Thyroid gland (tissue), 4 donors: ENCODE data around the gene LMTK3.

Experiments used
- POLR2A ChIP-seq, 2 donors: fragments of 450-650 bp; IDR thresholded peaks; one replicate each; pipeline ENCODE4 v1.6.1; 2017; ENCODE audit warnings: antibody characterized with exemption in 2 of 2, mild to moderate bottlenecking in 2 of 2, moderate library complexity in 1 of 2
- TF ChIP-seq, protein P1 (sequence below), 6 experiments: fragments of 200-600 bp in 3 of 6; fragments of 450-650 bp in 3 of 6; sonication (generic) in 3 of 6; IDR thresholded peaks; one replicate each; pipeline ENCODE4 v1.5.1; 2016 to 2019; ENCODE audit warnings: antibody characterized with exemption in 6 of 6, mild to moderate bottlenecking in 2 of 6, inconsistent platforms in 1 of 6, moderate library complexity in 1 of 6

DNA sequence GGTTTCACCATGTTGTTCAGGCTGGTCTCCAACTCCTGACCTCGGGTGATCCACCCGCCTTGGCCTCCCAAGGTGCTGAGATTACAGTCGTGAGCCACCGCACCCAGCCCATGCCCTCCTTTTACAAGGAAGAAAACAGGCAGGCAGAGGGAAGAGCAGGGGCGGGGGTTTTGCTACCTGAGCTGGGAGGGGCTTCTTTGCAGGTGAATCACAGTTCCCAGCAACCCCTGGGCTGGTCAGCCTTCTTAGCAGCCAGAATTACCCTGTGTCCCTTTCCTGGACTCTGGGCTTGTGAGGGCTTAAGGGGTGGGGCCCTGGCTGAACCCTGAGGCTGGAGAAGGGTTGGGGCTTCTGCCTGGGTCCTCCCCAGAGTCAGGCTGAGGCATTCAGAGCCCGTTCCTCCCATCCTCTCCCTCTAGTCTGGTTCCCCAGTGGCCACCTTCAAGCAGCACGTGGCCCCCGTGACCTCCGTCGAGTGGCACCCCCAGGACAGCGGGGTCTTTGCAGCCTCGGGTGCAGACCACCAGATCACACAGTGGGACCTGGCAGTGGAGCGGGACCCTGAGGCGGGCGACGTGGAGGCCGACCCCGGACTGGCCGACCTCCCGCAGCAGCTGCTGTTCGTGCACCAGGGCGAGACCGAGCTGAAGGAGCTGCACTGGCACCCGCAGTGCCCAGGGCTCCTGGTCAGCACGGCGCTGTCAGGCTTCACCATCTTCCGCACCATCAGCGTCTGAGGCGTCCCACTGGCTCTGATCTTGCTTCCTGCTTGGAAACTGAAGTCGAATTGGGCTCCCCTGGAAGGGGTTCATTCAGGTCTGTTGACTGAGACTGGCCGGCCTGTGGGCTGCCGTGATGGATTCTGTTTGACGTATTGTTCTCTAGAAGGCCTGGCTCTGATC lies 59.1 kb downstream of the LMTK3 start:
- TF ChIP-seq, protein P1, sequence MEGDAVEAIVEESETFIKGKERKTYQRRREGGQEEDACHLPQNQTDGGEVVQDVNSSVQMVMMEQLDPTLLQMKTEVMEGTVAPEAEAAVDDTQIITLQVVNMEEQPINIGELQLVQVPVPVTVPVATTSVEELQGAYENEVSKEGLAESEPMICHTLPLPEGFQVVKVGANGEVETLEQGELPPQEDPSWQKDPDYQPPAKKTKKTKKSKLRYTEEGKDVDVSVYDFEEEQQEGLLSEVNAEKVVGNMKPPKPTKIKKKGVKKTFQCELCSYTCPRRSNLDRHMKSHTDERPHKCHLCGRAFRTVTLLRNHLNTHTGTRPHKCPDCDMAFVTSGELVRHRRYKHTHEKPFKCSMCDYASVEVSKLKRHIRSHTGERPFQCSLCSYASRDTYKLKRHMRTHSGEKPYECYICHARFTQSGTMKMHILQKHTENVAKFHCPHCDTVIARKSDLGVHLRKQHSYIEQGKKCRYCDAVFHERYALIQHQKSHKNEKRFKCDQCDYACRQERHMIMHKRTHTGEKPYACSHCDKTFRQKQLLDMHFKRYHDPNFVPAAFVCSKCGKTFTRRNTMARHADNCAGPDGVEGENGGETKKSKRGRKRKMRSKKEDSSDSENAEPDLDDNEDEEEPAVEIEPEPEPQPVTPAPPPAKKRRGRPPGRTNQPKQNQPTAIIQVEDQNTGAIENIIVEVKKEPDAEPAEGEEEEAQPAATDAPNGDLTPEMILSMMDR (IDR thresholded peaks at IDR 0.05): no peak
- TF ChIP-seq POLR2A (IDR thresholded peaks at IDR 0.05): no peak
